ENCODE results near the gene HOOK2. TPM values are rescaled to one million over a fixed set of nuclear protein-coding genes. Genes with fewer than 3 reads are reported as not detected.

The HOOK2 gene
- total and polyA plus RNA-seq, 2 of the 4 experiments (the other 2 are of a cell fraction): 7.5 to 21.6 TPM

DNA sequence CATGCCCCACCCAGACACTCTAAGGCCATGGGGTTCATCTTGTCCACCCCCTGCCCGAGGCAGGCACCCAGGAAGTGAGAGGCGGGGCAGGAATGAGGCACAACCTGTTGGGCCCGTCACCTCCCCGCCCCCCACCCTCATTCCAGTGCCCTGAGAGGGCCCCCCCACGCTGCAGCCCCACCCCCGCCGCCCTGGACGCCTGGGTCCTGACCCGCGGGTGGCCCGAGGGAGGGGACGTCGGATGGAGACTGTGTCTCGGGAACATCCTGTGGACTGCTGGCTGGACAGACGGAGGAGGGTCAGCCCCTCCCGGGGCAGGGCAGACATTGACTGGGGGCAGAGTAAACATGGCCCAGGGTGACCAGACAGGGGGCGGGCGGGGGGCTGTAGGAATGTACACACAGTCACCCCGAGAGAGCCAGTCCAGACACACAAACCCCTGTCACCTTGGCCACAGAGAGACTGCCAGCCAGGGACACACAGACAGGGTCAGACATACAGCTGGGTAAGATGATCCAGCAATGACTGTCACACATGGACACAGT lies 8.6 kb upstream of the HOOK2 start:
- ATAC-seq (ENCODE audit: low read depth): no peak

More for the DNA sequence above, 8.6 kb upstream of the HOOK2 start:
- Histone ChIP-seq H3K56ac (ENCODE audit: extremely low read depth, insufficient read depth, low read length) (peak overlapping the region; percentile 56), H3K14ac (replicated peaks; ENCODE audit: low read depth, low read length) (peak overlapping the region; percentile 75), H2BK15ac (ENCODE audit: low read depth, low read length) (peak overlapping the region; percentile 93; the same call in 2 of the 3 replicates), H3K18ac (ENCODE audit: low read depth, low read length) (peak overlapping the region; percentile 7), H4K91ac (ENCODE audit: insufficient read depth, low read depth, low read length) (peak overlapping the region; percentile 95), H3K9me3 (ENCODE audit: control insufficient read depth, insufficient read depth, low read length) (no peaks in the 10 kb centered on the region), H3K9ac (ENCODE audit: low read depth, low read length) (peak overlapping the region; percentile 40; the same call in 1 of the 2 replicates), H2AK9ac (replicated peaks; ENCODE audit: low read depth, low read length, poor library complexity) (peak overlapping the region; percentile 97), H3K9me1 (ENCODE audit: insufficient read depth, low read length) (peaks cover 33% of the 10 kb centered on the region), H2BK5ac (ENCODE audit: low read depth, low read length, poor library complexity, severe bottlenecking) (peak overlapping the region; percentile 95), H2AK5ac (ENCODE audit: low read depth, low read length) (peak overlapping the region; percentile 97), H2BK120ac (ENCODE audit: low read depth, low read length) (peak overlapping the region; percentile 88), H3K27ac (ENCODE audit: insufficient read depth, low read length) (peak overlapping the region; percentile 85), H3K4me3 (ENCODE audit: insufficient read depth, low read depth, low read length) (no peak overlapping the region), H3K36me3 (ENCODE audit: control insufficient read depth, insufficient read depth, low read length) (no peaks in the 10 kb centered on the region), H3K4ac (ENCODE audit: low read depth, low read length) (peak overlapping the region; percentile 96), H2AFZ (replicated peaks; ENCODE audit: low read length, poor library complexity) (peak overlapping the region; percentile 81), H3K4me1 (ENCODE audit: control insufficient read depth, insufficient read depth, low read length) (peaks cover 49% of the 10 kb centered on the region), H4K8ac (ENCODE audit: low read depth in 2 of 2, low read length in 2 of 2) (peak overlapping the region; percentile 64 to 98), H4K5ac (ENCODE audit: low read depth, low read length) (peak overlapping the region; percentile 72), H3K79me1 (ENCODE audit: low read depth in 1 of 2, low read length in 2 of 2) (peaks cover 0 to 38% of the 10 kb centered on the region in 2 experiments; a peak in 2 of 4 replicates), H3K4me2 (ENCODE audit: low read depth, low read length) (no peak overlapping the region), H4K20me1 (ENCODE audit: insufficient read depth, low read length) (peaks cover 3% of the 10 kb centered on the region; the same call in 1 of the 2 replicates), H3K27me3 (ENCODE audit: control insufficient read depth, insufficient read depth, low read length) (no peaks in the 10 kb centered on the region), H2BK20ac (ENCODE audit: low read depth, low read length) (peak overlapping the region; percentile 89), H3K23ac (ENCODE audit: low read depth, low read length) (peak overlapping the region; percentile 98)
- ChIA-PET CTCF (no interaction called here), POLR2A (ENCODE audit: unreplicated experiment) (no interaction called here)
- dilution Hi-C loops (cut with HindIII; ENCODE audit: low sequenced_read_pairs, unreplicated experiment) (no loop called here), in situ Hi-C loops (cut with MboI; ENCODE audit: low sequenced_read_pairs) (loop anchor here (25.0 kb wide), 1 partner anchor 1053 kb away; no protein-coding TSS in a partner anchor), intact Hi-C loops (cut with micrococcal nuclease) (no loop called here)
- no TSS peak for BruUV-seq (replicated peaks)
- no peak for DNase-seq
- TF ChIP-seq SMC3 (IDR thresholded peaks at IDR 0.05; ENCODE audit: low read depth, low read length) (no peak), MXI1 (IDR thresholded peaks at IDR 0.05; ENCODE audit: borderline replicate concordance, low read depth, low read length) (0 out of 2 replicates have a peak, but pooled peaks have one; percentile 2), MAZ (IDR thresholded peaks at IDR 0.05; ENCODE audit: borderline replicate concordance, low read depth, low read length) (peak; percentile 88), FOS (IDR thresholded peaks at IDR 0.05; ENCODE audit: low read depth, low read length) (peak; percentile 67)
- WGBS, 2 experiments (ENCODE audit: extremely low coverage in 2 of 2, insufficient read length in 1 of 2): no CpG with 5 or more reads among the region's 19 CpGs
